Jurkat, Clone E6-1 (cell line): ENCODE measurements around the gene SETD1A.

Experiments used
- DNase-seq: peaks from one replicate; pipeline ENCODE4 v3.0.0-alpha.2; 2011; ENCODE audit warnings: low read depth, low spot score
- H3K4me3 ChIP-seq: 2 replicates; pipeline ENCODE4 v1.5.1; 2011; ENCODE audit warnings: mild to moderate bottlenecking, low read length, control low read depth, moderate library complexity

SETD1A gene

DNA sequence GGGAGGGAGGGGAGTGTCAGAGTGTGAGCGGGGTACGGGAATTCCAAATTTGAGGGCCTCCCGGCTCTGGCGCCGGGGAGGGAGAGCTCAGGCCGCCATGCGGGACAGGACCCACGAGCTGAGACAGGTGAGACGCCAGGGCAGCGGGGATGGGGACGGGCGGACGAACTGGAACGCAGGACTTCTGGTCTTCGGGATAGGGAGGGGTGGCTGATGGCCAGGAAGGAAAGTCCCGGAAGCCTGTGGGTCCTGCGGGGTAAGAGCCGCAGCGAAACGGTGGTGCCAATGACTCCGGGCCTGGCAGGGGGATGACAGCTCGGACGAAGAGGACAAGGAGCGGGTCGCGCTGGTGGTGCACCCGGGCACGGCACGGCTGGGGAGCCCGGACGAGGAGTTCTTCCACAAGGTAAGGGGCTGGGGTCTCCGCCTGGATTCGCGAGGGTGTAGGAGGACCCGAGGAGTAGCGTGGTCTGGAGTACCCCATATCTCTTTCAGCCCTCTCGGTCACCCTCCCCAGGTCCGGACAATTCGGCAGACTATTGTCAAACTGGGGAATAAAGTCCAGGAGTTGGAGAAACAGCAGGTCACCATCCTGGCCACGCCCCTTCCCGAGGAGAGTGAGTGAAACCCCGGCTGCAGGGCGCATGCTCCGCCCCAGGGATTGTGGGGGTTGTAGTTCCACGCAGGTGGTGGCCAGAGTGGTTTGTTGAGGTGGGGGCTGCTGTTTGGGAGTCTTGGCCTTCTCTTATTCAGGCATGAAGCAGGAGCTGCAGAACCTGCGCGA lies 76.3 kb downstream of the SETD1A start:
- peak overlapping the region; percentile 94 for H3K4me3 ChIP-seq
- DNase-seq: peak; percentile 64
